ENCODE measurements around the gene MRPS6. TPM values are rescaled to one million over a fixed set of nuclear protein-coding genes. Genes with fewer than 3 reads are reported as not detected.

The MRPS6 gene
- total RNA-seq, 4 donors from 2014 or later: 23.9 to 65.8 (median 31.6) TPM

- H3K4me3 ChIP-seq (ENCODE audit: low read depth, poor library complexity, severe bottlenecking): no peak overlapping the region
- WGBS, 2 donors: 94 to 98% methylated on average over 3 of the region's 3 CpGs
- TF ChIP-seq POLR2A (IDR thresholded peaks at IDR 0.05) (no peak), CTCF (IDR thresholded peaks at IDR 0.05) (no peak)
- DNase-seq (ENCODE audit: low spot score in 2 of 2): peak in 1 of 2 donors; percentile 56
- intact Hi-C loops (cut with DNase I; ENCODE audit: low total_unique reads): no loop called here
Measured at GRCh38 chr21:34182436-34182835, 109.1 kb downstream of the MRPS6 start.

GRCh38 chr21:34183331-34183928 lies 110.1 kb downstream of the MRPS6 start:
- 66 to 89% methylated on average over 5 of the region's 5 CpGs for WGBS, 2 donors
- intact Hi-C loops (cut with DNase I; ENCODE audit: low total_unique reads): no loop called here
- peak in 1 of 2 donors; percentile 78 for DNase-seq (ENCODE audit: low spot score in 2 of 2)
- no peak overlapping the region for H3K4me3 ChIP-seq (ENCODE audit: low read depth, poor library complexity, severe bottlenecking)
- TF ChIP-seq CTCF (IDR thresholded peaks at IDR 0.05) (no peak), POLR2A (IDR thresholded peaks at IDR 0.05) (no peak)

GRCh38 chr21:34184232-34184631 lies 110.9 kb downstream of the MRPS6 start:
- WGBS, 2 donors: 87 to 92% methylated on average over 5 of the region's 5 CpGs
- TF ChIP-seq POLR2A (IDR thresholded peaks at IDR 0.05) (no peak), CTCF (IDR thresholded peaks at IDR 0.05) (no peak)
- intact Hi-C loops (cut with DNase I; ENCODE audit: low total_unique reads): no loop called here
- no peak overlapping the region for H3K4me3 ChIP-seq (ENCODE audit: low read depth, poor library complexity, severe bottlenecking)
- peak in 1 of 2 donors; percentile 15 for DNase-seq (ENCODE audit: low spot score in 2 of 2)

- H3K4me3 ChIP-seq (ENCODE audit: low read depth, poor library complexity, severe bottlenecking): no peak overlapping the region
- 87 to 92% methylated on average over 15 of the region's 15 CpGs for WGBS, 2 donors
- peak in 1 of 2 donors; percentile 76 for DNase-seq (ENCODE audit: low spot score in 2 of 2)
- TF ChIP-seq POLR2A (IDR thresholded peaks at IDR 0.05) (no peak), CTCF (IDR thresholded peaks at IDR 0.05) (no peak)
- intact Hi-C loops (cut with DNase I; ENCODE audit: low total_unique reads): no loop called here
Measured at GRCh38 chr21:34185026-34185750, 111.8 kb downstream of the MRPS6 start.

- peak in 1 of 2 donors; percentile 81 for DNase-seq (ENCODE audit: low spot score in 2 of 2)
- 70% methylated on average over 12 of the region's 12 CpGs for WGBS, 2 donors
- TF ChIP-seq POLR2A (IDR thresholded peaks at IDR 0.05) (no peak), CTCF (IDR thresholded peaks at IDR 0.05) (no peak)
- H3K4me3 ChIP-seq (ENCODE audit: low read depth, poor library complexity, severe bottlenecking): no peak overlapping the region
- intact Hi-C loops (cut with DNase I; ENCODE audit: low total_unique reads): no loop called here
Measured at GRCh38 chr21:34186109-34186719, 112.8 kb downstream of the MRPS6 start.
